GM19025 (cell line): Measurements from ENCODE around the gene NFRKB.
"Not testable (repeated sequence)": the region's sequence is repeated elsewhere in the genome, so short reads cannot be mapped to it uniquely, and the experiment has no call there.

Experiments used
- ATAC-seq: cut with Tn5 transposase; IDR thresholded peaks from one replicate; pipeline ENCODE4 v1.9.1; 2021; ENCODE audit warnings: mild to moderate bottlenecking, low read depth, moderate library complexity; ENCODE audit not compliant: unreplicated experiment

NFRKB gene

GRCh38 chr11:129894278-129895125 is 876 bp downstream of the NFRKB start:
- no peak for ATAC-seq

GRCh38 chr11:129888451-129888850 is 6.9 kb downstream of the NFRKB start:
- no peak for ATAC-seq

DNA sequence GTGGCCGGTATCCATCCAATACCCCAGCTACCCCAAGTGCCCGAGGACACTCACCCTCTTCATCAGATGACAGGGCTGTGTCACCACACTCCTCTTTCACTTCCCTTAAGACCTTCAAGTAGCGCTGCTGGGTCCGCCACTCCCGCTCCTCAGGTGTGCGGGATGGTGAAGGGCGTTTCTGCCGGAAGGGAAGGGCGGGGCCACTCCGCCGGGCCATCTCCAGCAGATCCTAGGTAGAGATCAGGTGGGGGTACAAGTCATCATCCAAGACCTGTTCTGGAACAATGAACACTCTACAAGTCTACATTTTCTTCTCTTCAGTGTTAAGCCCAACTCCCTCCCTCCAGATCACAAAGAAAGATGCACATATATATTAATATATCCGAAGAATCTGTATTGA is 10.0 kb downstream of the NFRKB start:
- ATAC-seq: no peak

DNA sequence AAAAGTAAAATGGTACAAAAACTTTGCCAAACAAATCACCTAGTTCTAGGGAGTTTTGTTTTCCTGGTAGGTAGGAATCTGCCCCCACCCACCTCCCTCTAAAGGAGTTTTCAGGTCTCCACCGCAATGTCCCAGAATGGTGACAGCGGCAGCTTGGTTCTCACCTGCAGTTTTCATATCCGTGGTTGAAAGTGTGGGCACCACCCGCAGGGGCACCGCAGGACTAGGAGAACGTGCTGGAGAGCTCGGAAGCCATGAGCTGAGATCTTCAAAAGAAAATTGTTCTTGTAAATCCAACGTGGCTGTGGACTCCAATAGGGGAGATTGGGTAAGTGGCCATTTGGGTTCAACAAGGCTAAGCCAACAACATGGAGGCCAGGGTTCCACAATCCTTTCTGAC is 10.8 kb downstream of the NFRKB start:
- no peak for ATAC-seq

DNA sequence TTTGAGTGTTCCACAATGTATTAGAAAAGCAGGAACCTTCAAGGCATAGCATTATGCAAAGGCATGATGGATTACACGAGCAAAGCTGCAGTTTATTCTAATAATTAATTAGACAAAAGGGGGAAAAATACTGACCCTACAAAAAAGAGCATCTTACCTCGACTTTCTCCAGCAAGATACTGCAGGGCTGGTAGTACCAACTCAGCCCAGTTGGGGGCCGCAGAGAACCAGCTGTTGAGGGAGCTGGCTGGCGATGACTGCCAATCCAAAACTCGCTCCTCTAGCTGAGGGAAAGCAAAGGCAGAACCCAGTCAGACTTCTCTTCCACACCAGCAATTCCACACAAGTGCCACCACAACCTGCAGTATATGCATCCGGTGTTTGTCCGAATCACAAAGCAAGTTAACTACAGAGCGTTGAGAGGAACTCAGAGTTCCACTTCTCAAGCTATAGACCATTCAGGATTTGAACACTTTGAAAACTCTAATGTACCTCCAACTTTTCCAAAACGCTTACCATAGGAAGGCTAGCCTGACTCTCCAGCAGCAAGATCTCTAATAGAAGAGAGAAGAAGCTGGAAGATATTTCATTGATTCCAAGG is 13.7 kb downstream of the NFRKB start:
- ATAC-seq: no peak

- no peak for ATAC-seq
Observed at GRCh38 chr11:129880311-129880710, 15.1 kb downstream of the NFRKB start.

DNA sequence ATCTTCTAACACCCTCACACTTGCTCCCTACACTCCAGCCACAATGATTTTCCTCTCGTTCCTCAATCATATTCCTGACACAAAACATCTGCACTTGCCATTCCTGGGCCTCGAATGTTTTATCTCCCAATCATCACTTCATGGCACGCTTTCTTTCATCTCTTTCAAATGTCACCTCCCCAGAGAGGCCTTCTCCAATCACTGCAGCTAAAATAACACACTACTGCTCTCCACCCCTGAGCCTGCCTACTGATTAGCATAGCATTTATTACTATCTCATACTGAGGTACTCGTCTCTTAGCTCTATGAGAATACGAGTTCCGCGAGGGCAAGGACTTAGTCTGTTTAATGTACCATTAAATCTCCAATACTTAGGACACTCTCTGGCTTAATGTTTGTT is 23.5 kb downstream of the NFRKB start:
- no peak for ATAC-seq

DNA sequence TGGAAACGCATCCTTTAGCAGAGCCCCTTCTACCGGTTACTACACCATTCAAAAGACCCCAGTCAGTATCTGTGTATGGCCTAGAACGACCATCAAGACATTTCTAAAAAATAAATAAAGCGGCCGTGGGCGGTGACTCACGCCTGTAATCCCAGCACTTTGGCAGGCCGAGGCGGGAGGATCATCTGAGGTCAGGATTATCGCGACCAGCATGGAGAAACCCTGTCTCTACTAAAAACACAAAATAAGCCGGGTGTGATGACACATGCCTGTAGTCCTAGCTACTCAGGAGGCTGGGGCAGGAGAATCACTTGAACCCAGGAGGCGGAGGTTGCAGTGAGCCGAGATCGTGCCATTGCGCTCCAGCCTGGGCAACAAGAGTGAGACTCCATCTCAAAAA is 26.8 kb downstream of the NFRKB start:
- not testable (repeated sequence) for ATAC-seq

DNA sequence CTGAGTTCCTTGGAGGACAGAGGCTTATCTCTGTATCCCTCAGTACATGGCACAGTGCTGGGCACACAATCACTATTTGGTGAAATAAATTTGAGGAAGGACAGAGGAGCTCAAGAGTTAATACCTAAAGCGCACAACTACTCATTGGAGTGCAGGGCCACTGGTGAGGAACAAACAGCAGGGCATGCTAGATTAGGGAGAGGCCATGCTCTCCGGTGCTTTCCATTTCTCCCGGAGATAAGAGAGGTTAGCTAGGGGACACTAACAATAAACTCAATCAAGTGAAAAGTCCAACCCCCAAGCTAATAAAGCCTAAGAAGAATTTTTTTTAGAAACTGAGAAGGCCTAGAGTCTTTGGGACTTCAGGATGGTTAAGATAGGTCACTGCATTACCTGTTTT is 29.1 kb downstream of the NFRKB start:
- no peak for ATAC-seq

- ATAC-seq: no peak
Observed at GRCh38 chr11:129865701-129866100, 29.7 kb downstream of the NFRKB start.

DNA sequence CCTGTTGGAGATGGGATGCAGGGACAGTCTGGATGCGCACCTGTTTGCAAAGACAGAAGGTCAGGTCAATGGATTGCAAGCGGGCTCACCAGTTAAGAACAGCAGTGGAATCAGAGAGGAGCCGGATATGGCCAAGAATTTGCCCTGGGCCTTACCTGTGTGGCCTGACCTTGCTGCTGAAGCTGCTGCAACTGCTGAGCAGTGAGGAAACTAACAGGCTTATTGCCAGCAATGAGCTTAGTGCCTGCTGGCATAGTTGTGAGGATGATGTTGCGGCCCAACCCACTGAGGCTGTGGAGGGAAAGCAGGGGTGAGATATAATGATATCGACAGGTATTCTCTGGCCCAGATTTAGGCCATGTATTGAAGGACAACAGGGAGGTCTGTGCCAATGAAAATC is 30.6 kb downstream of the NFRKB start:
- no peak for ATAC-seq

DNA sequence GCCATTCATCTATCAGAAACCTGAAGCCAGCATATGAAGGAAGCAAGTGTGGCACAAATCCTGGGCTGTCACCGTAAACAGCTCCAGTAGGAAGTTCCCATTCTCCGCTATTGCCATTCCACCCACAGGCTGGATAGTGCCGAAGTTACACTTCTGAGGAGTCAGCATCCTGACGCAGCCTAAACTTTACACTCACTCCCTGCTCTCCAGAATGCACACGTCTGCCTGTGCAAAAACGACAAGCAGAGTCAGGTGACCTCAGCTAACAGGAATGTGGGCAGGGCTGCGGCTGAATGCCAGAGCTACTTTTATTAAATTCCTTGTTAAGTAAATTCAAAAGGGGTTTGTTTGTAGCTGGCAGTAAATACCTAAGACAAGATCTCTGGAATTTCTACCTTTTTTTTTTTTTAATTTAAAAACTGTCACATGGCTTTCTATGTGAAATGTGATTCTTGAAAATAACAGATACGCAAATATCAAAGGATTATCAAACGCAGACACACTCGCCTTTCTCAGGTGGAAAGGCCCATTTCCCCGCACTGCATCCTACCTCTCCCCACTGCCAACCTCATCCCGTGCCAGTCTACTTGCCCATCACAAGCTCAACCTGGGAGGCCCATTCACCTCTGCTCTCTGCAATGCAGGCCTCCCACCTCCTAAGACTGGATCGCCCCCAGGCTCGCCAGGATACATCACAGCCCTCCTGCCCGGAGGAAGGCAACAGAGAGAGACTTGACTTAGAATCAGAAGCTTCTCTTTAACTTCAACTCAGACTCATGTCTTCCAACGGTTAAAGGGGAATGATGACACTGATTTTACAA is 33.5 kb downstream of the NFRKB start:
- ATAC-seq: no peak

DNA sequence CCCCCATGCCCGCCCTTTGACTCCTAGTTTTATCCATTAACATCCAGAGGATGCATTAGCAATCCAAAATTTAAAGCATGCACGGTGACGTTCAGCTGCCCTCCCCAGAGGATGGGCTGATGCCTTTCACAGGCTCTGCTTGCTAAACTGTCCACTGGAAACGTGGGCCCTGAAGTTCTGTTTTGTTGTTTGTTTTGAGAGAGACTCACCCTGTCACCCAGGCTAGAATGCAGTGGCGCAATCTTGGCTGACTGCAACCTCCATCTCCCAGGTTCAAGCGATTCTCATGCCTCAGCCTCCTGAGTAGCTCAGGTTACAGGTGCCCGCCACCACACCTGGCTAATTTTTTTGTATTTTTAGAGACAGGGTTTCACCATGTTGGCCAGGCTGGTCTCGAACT is 39.3 kb downstream of the NFRKB start:
- no peak for ATAC-seq

- no peak for ATAC-seq
Observed at GRCh38 chr11:129855086-129855485, 40.3 kb downstream of the NFRKB start.

DNA sequence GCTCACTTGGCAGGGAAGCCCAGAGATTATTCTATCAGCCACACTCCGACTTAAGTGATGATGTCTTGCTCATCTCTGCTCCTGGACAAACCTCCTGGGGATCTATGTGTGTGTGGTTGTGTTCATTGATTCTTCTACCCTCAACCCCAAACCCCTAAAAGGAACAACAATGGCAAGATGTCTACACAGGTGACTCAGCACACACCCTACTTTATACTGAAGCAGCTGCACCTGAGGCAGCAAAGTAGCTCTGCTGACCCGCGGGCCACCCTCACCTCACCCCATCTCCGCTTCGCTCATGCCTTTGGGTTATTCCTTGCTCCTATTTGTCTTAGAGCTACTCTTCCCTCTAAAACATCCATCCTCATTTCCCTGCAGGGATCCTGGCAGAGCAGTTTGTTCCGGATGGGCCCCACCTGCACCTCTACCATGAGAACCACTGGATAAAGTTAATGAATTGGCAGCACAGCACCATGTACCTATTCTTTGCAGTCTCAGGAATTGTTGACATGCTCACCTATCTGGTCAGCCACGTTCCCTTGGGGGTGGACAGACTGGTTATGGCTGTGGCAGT is 41.1 kb downstream of the NFRKB start:
- no peak for ATAC-seq

DNA sequence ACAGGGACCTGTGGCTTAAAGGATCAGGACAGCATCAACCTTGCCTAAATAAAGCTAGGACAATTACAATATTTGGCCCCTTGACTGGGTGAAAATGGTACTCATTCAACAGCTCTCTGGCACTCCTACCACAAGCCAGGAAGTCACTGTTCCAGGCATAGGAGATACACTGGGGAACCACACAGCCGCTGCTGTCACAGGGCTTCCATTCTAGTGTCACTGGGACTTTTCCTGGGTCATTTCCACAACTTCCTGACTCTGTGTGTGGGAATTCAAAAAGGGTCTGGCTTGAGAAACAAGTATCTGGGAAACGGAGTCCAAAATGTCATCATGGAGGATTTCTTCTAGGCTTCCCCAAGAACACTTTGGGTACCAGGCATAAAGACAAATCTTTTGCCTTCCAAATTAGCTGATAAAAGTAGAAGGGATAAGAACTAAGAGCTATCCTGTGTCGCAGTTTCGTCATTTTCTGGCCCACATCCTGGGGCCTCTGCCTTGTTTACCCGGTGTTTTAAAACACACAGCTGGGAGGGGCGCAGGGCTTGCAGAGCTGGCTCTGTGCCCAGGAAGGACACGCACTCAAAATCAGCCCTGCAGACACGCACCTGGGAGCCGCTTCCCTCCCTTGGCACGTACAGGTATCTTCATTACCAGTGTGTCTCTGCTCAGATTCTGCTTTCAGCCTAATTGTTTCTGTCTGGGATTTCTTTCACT is 41.7 kb downstream of the NFRKB start:
- ATAC-seq: no peak

DNA sequence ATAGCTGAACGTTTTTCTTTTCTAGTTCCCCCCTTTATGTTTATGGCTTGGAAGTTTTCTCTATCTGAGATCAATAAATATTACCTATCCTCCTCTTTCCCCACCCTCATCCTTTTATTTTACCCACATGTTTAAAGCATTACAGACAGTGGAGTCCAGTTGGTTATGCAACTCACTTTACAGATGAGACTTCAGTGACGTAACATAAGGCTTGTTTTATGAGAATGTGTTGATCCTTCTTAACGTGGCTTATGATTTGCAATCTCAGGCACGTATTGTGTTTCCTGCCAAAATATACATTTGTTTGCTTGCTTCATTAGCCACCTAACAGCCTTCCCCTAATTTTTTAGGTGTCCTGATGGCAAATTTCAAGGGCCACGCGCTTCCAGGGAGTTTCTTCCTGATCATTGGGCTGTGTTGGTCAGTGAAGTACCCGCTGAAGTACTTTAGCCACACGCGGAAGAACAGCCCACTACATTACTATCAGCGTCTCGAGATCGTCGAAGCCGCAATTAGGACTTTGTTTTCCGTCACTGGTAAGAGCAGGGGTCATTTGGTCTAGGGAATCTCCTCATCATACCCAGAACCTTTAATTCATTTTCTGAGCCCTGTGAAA is 43.1 kb downstream of the NFRKB start:
- ATAC-seq: no peak

GRCh38 chr11:129849447-129850130 is 45.8 kb downstream of the NFRKB start:
- ATAC-seq: no peak

- not testable (repeated sequence) for ATAC-seq
Observed at GRCh38 chr11:129847361-129847760, 48.0 kb downstream of the NFRKB start.
